Psoas muscle (tissue), 8 donors: ENCODE measurements around the gene INSRR. TPM values are rescaled to one million over a fixed set of nuclear protein-coding genes. Genes with fewer than 3 reads are reported as not detected.
A peak's percentile ranks its signal among the peaks of the same experiment; 100 is the strongest.

Experiments used
- ATAC-seq, 4 donors: fragments of 200-7000 bp; cut with Tn5 transposase; one replicate each; pipeline ENCODE4 v1.9.1; 2020; ENCODE audit warnings: moderate library complexity in 3 of 4, mild to moderate bottlenecking in 2 of 4
- DNase-seq, 2 donors: peaks; one replicate each; pipeline ENCODE4 v3.0.0-alpha.2; 2020
- H3K27ac ChIP-seq: fragments of 200-600 bp; one replicate; pipeline ENCODE4 v1.8.0; 2022
- H3K27me3 ChIP-seq, 3 donors: fragments of 200-600 bp in 1 of 3; one replicate each; pipeline versions ENCODE4 v1.6.1 to v1.8.0; 2013 to 2022; ENCODE audit warnings: low read length in 2 of 3, mild to moderate bottlenecking in 2 of 3, moderate library complexity in 1 of 3; ENCODE audit not compliant: insufficient read depth in 3 of 3
- H3K36me3 ChIP-seq, 2 donors: fragments of 200-600 bp in 1 of 2; one replicate each; pipeline versions ENCODE4 v1.6.1 to v1.8.0; 2013 to 2022; ENCODE audit warnings: low read depth in 1 of 2, mild to moderate bottlenecking in 1 of 2, moderate library complexity in 1 of 2; ENCODE audit not compliant: insufficient read depth in 1 of 2
- H3K4me1 ChIP-seq: fragments of 200-600 bp; one replicate; pipeline ENCODE4 v1.8.0; 2022
- H3K4me3 ChIP-seq: fragments of 200-600 bp; one replicate; pipeline ENCODE4 v1.8.0; 2022; ENCODE audit warnings: mild to moderate bottlenecking
- H3K9me3 ChIP-seq: fragments of 200-600 bp; one replicate; pipeline ENCODE4 v1.8.0; 2022
- CTCF ChIP-seq: fragments of 200-600 bp; IDR thresholded peaks from one replicate; pipeline ENCODE4 v1.8.0; 2022; ENCODE audit warnings: antibody characterized with exemption
- WGBS, 3 donors: extraction: QIAGEN DNeasy Blood & Tissue Kit; methylation state at CpG; one replicate each; pipeline versions ENCODE4 v1.1.6 to v1.1.7; 2013; 5-methylcytosine and 5-hydroxymethylcytosine counted together
- intact Hi-C, 2 donors: fragments of 100-400 bp; cut with DNase I; formaldehyde crosslinking; loops; one replicate each; pipeline versions ENCODE4 v1.11.0 to v1.14.2; 2022
- polyA plus RNA-seq, 3 donors: library from polyadenylated mRNA; stranded (reverse); fragments of 200-250 nt; gene quantifications; one replicate each; pipeline ENCODE4 v1.2.3, GENCODE V29; 2013
- total RNA-seq, 4 donors: library from RNA; stranded (reverse); fragmentation: NEBNext Ultra II Directional in 2 of 4; extraction: Animal tissue kit (Norgen Biotek cat#: 25700) in 2 of 4; gene quantifications; one replicate each; pipeline versions ENCODE4 v1.2.1 to v1.2.4, GENCODE V29; 2021 to 2023
- donor health status: healthy with polysubstance abuse.
- donor health status: DM: no; HTN: no; CAD: no; lungs with moderate emphysema.
- donor health status: Bipolar disorder and iron deficiency.
- donor health status: healthy.
- donor health status: DM: yes; HTN: yes; CAD: no.
- donor health status: DM: no; HTN: no; CAD: no.
- donor health status: DM: no; HTN: no; CAD: no.
- donor health status: DM: yes; HTN: yes; CAD: no.

INSRR gene
- total and polyA plus RNA-seq, 7 donors, result under 0.01 to 0.07 TPM; not detected in 5

GRCh38 chr1:156851779-156852417 is 7.0 kb downstream of the INSRR start:
- Histone ChIP-seq H3K9me3 (no peaks in the 10 kb centered on the region), H3K4me3 (no peak overlapping the region), H3K4me1 (peaks cover 14% of the 10 kb centered on the region), H3K36me3 (no peaks in the 10 kb centered on the region), H3K27me3 (peaks cover 0 to 15% (median 10%) of the 10 kb centered on the region in 3 donors), H3K27ac (peak overlapping the region; percentile 36)
- no peak for DNase-seq
- intact Hi-C loops, result no loop called here
- WGBS, 3 donors, result 27 to 54% (median 38%) methylated on average over 17 of the region's 17 CpGs
- ATAC-seq, result peak; percentile 11 to 76 (median 58)
- no peak for TF ChIP-seq CTCF

GRCh38 chr1:156849151-156849496 is 9.8 kb downstream of the INSRR start:
- DNase-seq (peak in 1 of 2 donors; percentile 48), ATAC-seq (no peak)
- Histone ChIP-seq H3K4me1 (peaks cover 14% of the 10 kb centered on the region), H3K27ac (no peak overlapping the region), H3K9me3 (no peaks in the 10 kb centered on the region), H3K27me3 (peaks cover 0 to 39% (median 22%) of the 10 kb centered on the region in 3 donors), H3K4me3 (no peak overlapping the region), H3K36me3 (no peaks in the 10 kb centered on the region)
- WGBS, 3 donors, result 49 to 55% (median 52%) methylated on average over 23 of the region's 23 CpGs
- TF ChIP-seq CTCF, result no peak
- intact Hi-C loops, result no loop called here

GRCh38 chr1:156848461-156849150 is 10.3 kb downstream of the INSRR start:
- 24 to 41% (median 32%) methylated on average over 36 of the region's 36 CpGs for WGBS, 3 donors
- intact Hi-C loops, result no loop called here
- Histone ChIP-seq H3K27me3 (peaks cover 0 to 44% (median 24%) of the 10 kb centered on the region in 3 donors), H3K4me1 (peaks cover 14% of the 10 kb centered on the region), H3K36me3 (no peaks in the 10 kb centered on the region), H3K27ac (no peak overlapping the region), H3K9me3 (no peaks in the 10 kb centered on the region), H3K4me3 (no peak overlapping the region)
- ATAC-seq (no peak), DNase-seq (peak in 1 of 2 donors; percentile 60)
- TF ChIP-seq CTCF, result no peak

- no peak overlapping the region for H3K27ac ChIP-seq
- H3K4me3 ChIP-seq, result no peak overlapping the region
- ATAC-seq (no peak), DNase-seq (peak in 1 of 2 donors; percentile 9)
- peaks cover 12% of the 10 kb centered on the region for H3K4me1 ChIP-seq
- no peak for TF ChIP-seq CTCF
- intact Hi-C loops, result no loop called here
- H3K9me3 ChIP-seq, result no peaks in the 10 kb centered on the region
- H3K36me3 ChIP-seq, result no peaks in the 10 kb centered on the region
- WGBS, 3 donors, result 73 to 86% (median 80%) methylated on average over 7 of the region's 7 CpGs
- H3K27me3 ChIP-seq, result peaks cover 0 to 52% (median 26%) of the 10 kb centered on the region in 3 donors
These were observed 11.1 kb downstream of the INSRR start for GRCh38 chr1:156847591-156848460.
